HUES48 (cell line): ENCODE results near the gene UBE2Q2.

Experiments used
- H3K27ac ChIP-seq: one replicate; pipeline ENCODE4 v1.7.0; 2013; ENCODE audit warnings: low read depth, low read length, inconsistent platforms
- H3K27me3 ChIP-seq: 2 replicates; pipeline ENCODE4 v1.6.1; 2013; ENCODE audit warnings: mild to moderate bottlenecking, low read length; ENCODE audit not compliant: control insufficient read depth, insufficient read depth
- H3K36me3 ChIP-seq: 2 replicates; pipeline ENCODE4 v1.6.1; 2013; ENCODE audit warnings: low read length; ENCODE audit not compliant: control insufficient read depth, insufficient read depth
- H3K4me1 ChIP-seq: 2 replicates; pipeline ENCODE4 v1.6.1; 2013; ENCODE audit warnings: mild to moderate bottlenecking, low read length; ENCODE audit not compliant: control insufficient read depth, insufficient read depth
- H3K4me3 ChIP-seq: 2 replicates; pipeline ENCODE4 v1.5.1; 2013; ENCODE audit warnings: mild to moderate bottlenecking, low read depth, low read length
- H3K9ac ChIP-seq: 2 replicates; pipeline ENCODE4 v1.6.1; 2013; ENCODE audit warnings: mild to moderate bottlenecking, low read depth, low read length, moderate library complexity
- H3K9me3 ChIP-seq: 2 replicates; pipeline ENCODE4 v1.6.1; 2013; ENCODE audit warnings: low read length; ENCODE audit not compliant: control insufficient read depth, insufficient read depth

The UBE2Q2 gene

GRCh38 chr15:75926931-75927330, 83.7 kb downstream of the UBE2Q2 start:
- no peaks in the 10 kb centered on the region for H3K9me3 ChIP-seq
- H3K9ac ChIP-seq = no peak overlapping the region
- H3K36me3 ChIP-seq = peaks cover 53% of the 10 kb centered on the region
- no peak overlapping the region for H3K4me3 ChIP-seq
- H3K27me3 ChIP-seq = no peaks in the 10 kb centered on the region
- no peak overlapping the region for H3K27ac ChIP-seq
- H3K4me1 ChIP-seq = peaks cover 15% of the 10 kb centered on the region

GRCh38 chr15:75927601-75928000, 84.4 kb downstream of the UBE2Q2 start:
- Histone ChIP-seq H3K4me3 (no peak overlapping the region), H3K9ac (no peak overlapping the region), H3K9me3 (no peaks in the 10 kb centered on the region), H3K27ac (no peak overlapping the region), H3K4me1 (peaks cover 15% of the 10 kb centered on the region), H3K27me3 (no peaks in the 10 kb centered on the region), H3K36me3 (peaks cover 53% of the 10 kb centered on the region)

GRCh38 chr15:75928680-75929608, 85.7 kb downstream of the UBE2Q2 start:
- peaks cover 15% of the 10 kb centered on the region for H3K4me1 ChIP-seq
- no peak overlapping the region for H3K4me3 ChIP-seq
- peaks cover 52% of the 10 kb centered on the region for H3K36me3 ChIP-seq
- H3K9ac ChIP-seq = no peak overlapping the region
- H3K9me3 ChIP-seq = no peaks in the 10 kb centered on the region
- no peaks in the 10 kb centered on the region for H3K27me3 ChIP-seq
- no peak overlapping the region for H3K27ac ChIP-seq

GRCh38 chr15:75929799-75930565, 86.7 kb downstream of the UBE2Q2 start:
- Histone ChIP-seq H3K9me3 (no peaks in the 10 kb centered on the region), H3K4me3 (no peak overlapping the region), H3K27ac (no peak overlapping the region), H3K27me3 (no peaks in the 10 kb centered on the region), H3K9ac (no peak overlapping the region), H3K36me3 (peaks cover 61% of the 10 kb centered on the region), H3K4me1 (peaks cover 15% of the 10 kb centered on the region)

- Histone ChIP-seq H3K27me3 (no peaks in the 10 kb centered on the region), H3K4me3 (no peak overlapping the region), H3K9me3 (0 out of 2 replicates have a peak, but pooled peaks cover 3% of the 10 kb centered on the region), H3K4me1 (peaks cover 15% of the 10 kb centered on the region), H3K36me3 (peaks cover 67% of the 10 kb centered on the region), H3K9ac (no peak overlapping the region), H3K27ac (no peak overlapping the region)
Measured at GRCh38 chr15:75930866-75931265, 87.6 kb downstream of the UBE2Q2 start.

- H3K9me3 ChIP-seq = peaks cover 14% of the 10 kb centered on the region
- H3K4me3 ChIP-seq = no peak overlapping the region
- H3K27ac ChIP-seq = no peak overlapping the region
- H3K27me3 ChIP-seq = no peaks in the 10 kb centered on the region
- no peak overlapping the region for H3K9ac ChIP-seq
- H3K4me1 ChIP-seq = no peaks in the 10 kb centered on the region
- H3K36me3 ChIP-seq = peaks cover 9% of the 10 kb centered on the region
Measured at GRCh38 chr15:75942464-75942863, 99.2 kb downstream of the UBE2Q2 start.

- peaks cover 8% of the 10 kb centered on the region; the same call in 1 of the 2 replicates for H3K9me3 ChIP-seq
- H3K4me1 ChIP-seq = no peaks in the 10 kb centered on the region
- H3K36me3 ChIP-seq = peaks cover 1% of the 10 kb centered on the region; the same call in 1 of the 2 replicates
- H3K27ac ChIP-seq = no peak overlapping the region
- no peak overlapping the region for H3K4me3 ChIP-seq
- no peaks in the 10 kb centered on the region for H3K27me3 ChIP-seq
- H3K9ac ChIP-seq = no peak overlapping the region
Measured at GRCh38 chr15:75943246-75943645, 100.0 kb downstream of the UBE2Q2 start.

- no peak overlapping the region for H3K9ac ChIP-seq
- no peaks in the 10 kb centered on the region for H3K4me1 ChIP-seq
- no peak overlapping the region for H3K4me3 ChIP-seq
- no peaks in the 10 kb centered on the region for H3K36me3 ChIP-seq
- peaks cover 6% of the 10 kb centered on the region; the same call in 1 of the 2 replicates for H3K9me3 ChIP-seq
- no peaks in the 10 kb centered on the region for H3K27me3 ChIP-seq
- H3K27ac ChIP-seq = no peak overlapping the region
Measured at GRCh38 chr15:75943713-75944215, 100.5 kb downstream of the UBE2Q2 start.

- Histone ChIP-seq H3K4me3 (no peak overlapping the region), H3K9ac (no peak overlapping the region), H3K4me1 (no peaks in the 10 kb centered on the region), H3K36me3 (no peaks in the 10 kb centered on the region), H3K27ac (no peak overlapping the region), H3K9me3 (no peaks in the 10 kb centered on the region), H3K27me3 (no peaks in the 10 kb centered on the region)
Measured at GRCh38 chr15:75945953-75946352, 102.7 kb downstream of the UBE2Q2 start.

GRCh38 chr15:75947092-75947491, 103.8 kb downstream of the UBE2Q2 start:
- Histone ChIP-seq H3K4me3 (no peak overlapping the region), H3K9ac (no peak overlapping the region)

More at GRCh38 chr15:75947092-75947491, 103.8 kb downstream of the UBE2Q2 start:
- Histone ChIP-seq H3K36me3 (no peaks in the 10 kb centered on the region), H3K4me1 (no peaks in the 10 kb centered on the region), H3K9me3 (no peaks in the 10 kb centered on the region), H3K27ac (no peak overlapping the region), H3K27me3 (no peaks in the 10 kb centered on the region)
